HL-60 (cell line): ENCODE measurements around the gene ELP4.

Experiments
- CTCF ChIP-seq: IDR thresholded peaks from one replicate; pipeline ENCODE4 v1.5.1; 2011; ENCODE audit warnings: low read length, control low read depth, inconsistent platforms; ENCODE audit not compliant: insufficient read depth
- POLR2AphosphoS5 ChIP-seq: IDR thresholded peaks from 2 replicates; pipeline ENCODE4 v1.6.1; 2012; ENCODE audit warnings: low read depth
- SPI1 ChIP-seq: IDR thresholded peaks from 2 replicates; pipeline ENCODE4 v1.6.1; 2012; ENCODE audit warnings: low read depth, mild to moderate bottlenecking, borderline replicate concordance

- TF ChIP-seq CTCF (no peak), SPI1 (no peak), POLR2AphosphoS5 (no peak)
Measured at GRCh38 chr11:31492320-31492913, 17.1 kb upstream of the ELP4 start.
